HG02943 (cell line): ENCODE results near the gene CAMTA1.

ENCODE experiments used
- ATAC-seq: cut with Tn5 transposase; IDR thresholded peaks from one replicate; pipeline ENCODE4 v1.9.1; 2021; ENCODE audit warnings: mild to moderate bottlenecking, low read depth, moderate library complexity; ENCODE audit not compliant: unreplicated experiment

The CAMTA1 gene

DNA sequence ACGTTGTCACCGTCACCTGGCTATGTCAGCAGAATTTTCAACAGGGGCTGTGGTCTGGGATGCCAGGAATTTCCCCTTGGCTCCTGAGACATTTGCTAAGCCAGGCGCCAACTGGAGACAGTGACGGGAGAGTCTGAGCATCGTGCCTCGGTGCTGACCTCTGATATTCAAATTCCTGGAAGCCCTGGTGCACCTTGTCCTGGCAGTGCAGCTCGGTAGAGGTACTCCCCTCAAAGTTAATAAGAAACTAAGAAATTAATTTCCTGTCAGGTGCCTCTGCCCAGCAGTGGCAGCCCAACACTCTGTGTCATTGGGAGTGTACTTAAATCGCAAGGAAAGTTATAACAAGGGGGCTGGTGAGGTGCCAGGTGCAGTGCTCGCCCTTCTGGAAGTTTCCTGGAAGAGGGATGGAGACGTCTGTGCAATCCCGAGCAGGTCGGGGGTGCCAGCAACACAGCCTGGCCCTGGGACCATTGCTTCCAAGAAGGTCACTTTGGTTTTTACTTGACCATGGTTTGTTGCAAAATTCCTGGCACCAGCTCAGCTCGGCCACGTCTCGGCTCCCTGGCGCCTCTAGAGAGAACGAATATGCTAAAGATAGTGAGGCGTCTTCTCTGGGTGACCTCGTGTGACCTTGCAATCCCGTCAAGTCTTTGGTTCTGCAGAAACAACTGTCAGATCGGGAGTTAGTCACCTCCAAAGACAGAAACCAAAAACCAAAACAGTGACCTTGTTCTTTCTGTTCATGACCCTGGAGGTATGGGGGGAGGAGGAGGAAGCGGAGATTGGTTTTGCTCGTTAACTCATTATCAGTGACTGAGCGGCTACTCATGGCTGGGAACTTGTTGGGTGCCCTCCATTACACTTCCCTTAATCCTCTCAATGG lies 836.3 kb downstream of the CAMTA1 start:
- ATAC-seq, result no peak

DNA sequence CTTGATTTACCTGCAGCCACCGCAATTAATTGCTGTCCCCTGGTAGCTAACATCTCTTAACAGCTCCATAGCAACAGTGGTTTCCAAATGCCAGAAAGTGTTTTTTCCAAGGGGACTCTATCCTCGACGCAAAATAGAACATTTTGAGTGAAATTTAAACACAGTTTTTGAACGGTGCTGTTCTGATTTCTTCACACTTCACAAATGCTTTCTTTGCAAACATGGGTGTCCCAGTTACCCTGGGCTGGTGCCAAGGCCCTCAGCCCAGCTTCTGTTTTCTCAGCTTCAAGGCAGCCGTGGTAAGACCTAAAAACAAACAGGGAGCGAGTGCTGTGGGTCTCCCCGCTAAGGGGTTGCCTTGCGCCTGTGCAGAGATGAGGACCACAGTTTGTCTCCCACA lies 838.6 kb downstream of the CAMTA1 start:
- ATAC-seq, result no peak

DNA sequence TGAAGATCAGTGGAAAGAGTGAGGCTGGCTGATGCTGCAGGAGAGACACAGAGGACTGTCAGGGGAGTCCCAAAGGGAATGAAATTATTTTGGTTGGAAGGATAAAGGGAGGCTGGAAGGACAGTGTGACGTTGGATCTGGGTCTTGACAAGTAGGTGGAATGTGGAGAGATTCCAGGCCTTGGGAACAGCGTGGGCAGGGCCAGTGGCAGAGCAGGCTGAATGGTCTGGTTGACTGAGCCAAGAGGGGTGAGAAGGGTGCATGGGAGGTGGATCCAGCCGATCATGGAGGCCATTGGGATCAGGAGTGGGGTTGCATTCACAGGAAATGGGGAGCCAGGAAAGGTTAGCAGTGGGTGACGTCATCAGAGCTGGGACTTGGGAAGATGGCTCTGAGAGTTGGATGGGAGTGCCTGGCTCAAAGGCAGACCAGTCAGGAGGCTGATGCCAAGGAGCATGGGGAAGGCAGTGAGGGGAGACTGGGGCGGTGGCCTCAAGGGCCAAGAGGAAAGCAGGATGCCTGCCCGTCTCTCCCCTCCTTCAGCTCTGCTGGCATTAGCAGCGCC lies 839.6 kb downstream of the CAMTA1 start:
- no peak for ATAC-seq

DNA sequence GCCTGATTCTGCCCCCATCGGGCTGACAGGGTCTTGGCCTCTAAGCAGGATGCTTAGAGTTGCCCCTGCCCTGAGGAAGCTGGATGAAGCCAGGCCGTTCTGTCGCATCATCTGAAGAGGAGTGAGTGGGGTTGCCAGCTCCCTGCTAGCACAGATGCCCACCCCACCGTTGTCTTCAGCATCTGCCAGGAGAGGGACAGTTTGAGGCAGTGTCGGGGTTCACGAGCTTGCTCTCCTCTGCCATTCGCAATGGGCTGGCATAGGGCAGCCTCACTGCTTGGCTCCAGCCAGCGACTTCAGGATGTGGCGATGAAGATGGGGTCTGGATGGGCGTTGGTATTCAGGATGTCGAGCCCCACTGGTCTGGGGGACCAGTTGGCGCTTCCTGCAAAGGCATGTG lies 840.1 kb downstream of the CAMTA1 start:
- ATAC-seq, result no peak

DNA sequence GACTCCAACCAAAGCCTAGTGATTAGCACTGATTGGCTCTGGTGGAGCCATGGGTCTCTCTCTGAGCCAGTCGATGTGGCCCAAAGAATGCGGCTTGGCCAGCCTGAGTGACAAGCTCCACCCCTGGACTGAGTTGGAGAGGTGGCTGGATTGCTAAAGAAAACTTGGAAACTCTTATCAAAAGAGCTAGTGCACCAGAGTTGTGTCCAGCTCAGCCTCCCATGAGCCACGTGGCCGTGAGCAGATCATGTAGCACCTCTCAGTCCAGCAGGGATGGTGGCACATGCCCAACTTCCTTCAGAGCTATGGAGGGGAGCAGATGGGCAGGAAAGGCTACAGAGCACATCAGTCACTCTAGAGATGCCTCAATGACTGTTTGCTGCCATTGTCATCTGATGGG lies 843.0 kb downstream of the CAMTA1 start:
- no peak for ATAC-seq

DNA sequence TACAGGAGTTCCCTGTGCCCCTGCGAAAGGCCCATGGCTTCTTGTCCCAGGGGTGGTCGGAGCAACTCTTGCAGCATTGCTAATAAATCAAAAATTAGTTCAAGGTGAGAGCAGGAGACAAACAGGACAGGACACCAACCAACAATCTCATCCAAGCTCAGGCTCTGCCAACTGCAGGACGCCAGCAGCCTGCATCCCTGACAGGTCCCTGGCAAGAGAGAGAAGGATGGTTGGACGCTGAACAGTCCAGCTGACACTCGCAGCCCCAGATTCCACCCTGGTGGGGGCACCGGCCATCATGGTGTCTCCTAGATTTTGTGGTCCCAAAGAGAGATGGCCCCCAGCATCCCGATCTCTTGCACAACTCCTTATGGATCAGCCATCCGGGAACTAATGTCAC lies 843.8 kb downstream of the CAMTA1 start:
- no peak for ATAC-seq

DNA sequence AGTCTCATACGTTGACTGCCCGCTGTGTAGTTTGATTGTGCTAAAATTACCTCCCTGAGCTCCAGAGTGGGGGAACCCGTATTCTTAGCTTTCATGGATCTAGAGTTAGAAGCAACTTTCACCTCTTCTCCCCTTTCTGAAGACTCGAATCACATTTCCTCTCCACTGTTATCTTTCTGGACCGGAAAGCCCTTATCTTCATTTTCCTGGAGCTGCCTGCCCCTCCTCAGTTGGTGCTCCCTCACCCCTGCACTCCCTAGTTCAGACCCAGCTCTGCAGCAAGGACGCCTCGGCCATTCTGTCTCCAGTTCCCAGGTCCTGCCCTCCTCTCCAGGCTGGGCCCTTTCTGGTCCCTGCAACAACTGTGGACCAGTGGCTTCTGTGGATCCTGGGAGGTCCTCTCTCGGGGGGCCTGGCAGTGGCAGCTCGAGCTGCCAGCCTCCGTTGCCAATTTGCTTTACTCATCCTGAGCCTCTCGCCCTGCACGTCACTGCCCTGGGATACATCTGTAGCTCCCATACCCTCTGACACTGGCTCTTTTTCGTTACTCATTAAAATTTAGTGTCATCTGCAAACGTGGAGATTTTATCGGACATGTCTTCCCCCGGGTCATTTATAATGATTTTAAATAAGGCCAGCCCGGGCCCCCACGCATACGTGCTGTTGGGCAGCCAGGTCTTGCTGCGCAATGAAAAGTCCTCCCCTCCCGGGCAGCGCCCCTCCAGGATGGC lies 844.4 kb downstream of the CAMTA1 start:
- ATAC-seq, result no peak

DNA sequence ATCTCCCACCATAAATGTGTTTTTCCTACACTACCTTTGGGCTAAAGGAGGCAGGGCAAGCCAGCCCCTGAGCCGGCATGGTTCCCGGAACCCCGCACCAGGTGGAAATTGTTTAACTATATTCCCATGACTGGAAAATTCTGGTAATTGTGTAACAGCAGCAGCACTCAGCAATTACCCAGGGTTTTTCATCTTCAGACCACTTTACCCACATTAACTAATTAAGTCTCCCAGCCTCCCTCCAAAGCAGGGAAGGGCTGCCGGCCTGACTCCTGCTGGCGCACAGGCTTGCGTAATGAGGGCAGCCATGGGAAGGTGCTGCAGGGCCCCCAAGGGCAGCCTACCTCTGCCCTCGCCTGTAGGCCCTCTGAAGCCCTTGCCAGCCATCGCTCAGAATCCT lies 845.1 kb downstream of the CAMTA1 start:
- no peak for ATAC-seq

DNA sequence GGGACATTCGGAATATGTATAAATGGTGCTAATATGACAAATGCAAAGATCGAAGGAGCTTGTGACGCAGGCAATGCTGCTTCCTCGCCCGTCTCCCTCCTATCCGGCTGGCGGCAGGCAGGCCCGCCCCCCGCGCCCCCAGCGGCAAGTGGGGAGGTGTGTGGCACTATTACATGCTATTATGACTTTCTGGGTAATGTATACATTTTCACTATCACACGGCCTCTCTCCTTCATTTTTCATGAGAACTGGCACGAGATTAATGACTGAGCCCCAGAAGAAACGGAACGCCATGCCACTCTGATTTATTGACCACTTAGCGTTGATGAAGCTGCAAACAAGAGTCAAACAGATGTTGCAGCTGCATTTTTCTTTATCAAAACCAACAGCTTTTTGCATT lies 846.9 kb downstream of the CAMTA1 start:
- no peak for ATAC-seq

DNA sequence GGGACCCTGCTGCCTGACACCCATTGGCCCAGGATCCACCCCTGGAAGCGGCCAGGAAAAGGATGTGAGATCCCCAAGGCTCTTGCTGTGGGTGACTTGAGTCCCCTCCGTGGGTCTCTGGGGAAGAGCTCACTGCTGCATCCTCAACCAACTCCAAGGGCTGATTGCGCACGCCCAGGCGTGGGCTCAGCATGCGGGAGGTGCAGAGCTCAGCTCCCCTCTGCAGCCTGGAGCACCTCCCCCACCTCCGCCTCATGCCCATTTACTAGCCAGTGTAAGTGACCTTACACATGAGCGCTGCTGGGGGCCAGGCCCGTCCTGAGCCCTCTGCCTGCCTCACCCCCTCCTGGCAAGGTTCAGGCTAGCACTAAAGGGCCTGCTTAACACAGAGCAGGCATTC lies 847.4 kb downstream of the CAMTA1 start:
- no peak for ATAC-seq

DNA sequence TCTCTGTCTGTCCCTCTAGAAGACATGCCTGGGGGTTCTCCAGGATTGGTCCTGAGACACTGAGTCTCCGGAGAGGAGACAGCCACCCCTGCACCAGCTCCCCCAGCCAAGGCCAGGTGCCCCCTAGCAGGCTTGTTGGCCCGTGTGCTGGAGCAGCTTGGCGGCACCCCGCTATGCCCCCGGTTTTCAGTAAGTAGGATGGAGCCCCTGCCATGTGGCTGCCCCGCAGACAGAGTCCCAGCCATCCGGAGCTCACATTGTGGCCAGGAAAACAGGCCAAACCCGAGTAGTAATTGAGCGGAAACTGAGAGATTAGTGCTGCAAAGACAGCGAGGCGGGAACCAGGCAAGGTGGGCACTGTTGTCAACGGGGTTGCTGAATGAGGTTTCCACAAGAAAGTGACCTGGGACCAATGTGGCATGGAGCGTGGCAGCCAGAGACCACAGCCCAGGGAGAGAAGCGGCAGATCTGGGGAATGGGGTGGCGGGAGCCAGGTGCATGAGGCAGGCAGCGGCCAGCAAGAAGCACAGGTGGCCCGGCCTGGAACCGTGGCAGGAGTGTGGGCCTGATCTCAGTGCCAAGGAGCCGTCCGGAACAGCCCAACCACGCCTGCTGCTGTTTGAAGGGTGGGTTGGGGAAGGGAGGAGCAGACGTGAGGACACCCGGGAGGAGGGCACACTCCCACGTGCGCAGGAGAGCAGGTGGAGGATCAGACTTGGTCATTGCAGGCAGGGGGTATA lies 848.4 kb downstream of the CAMTA1 start:
- ATAC-seq, result no peak

DNA sequence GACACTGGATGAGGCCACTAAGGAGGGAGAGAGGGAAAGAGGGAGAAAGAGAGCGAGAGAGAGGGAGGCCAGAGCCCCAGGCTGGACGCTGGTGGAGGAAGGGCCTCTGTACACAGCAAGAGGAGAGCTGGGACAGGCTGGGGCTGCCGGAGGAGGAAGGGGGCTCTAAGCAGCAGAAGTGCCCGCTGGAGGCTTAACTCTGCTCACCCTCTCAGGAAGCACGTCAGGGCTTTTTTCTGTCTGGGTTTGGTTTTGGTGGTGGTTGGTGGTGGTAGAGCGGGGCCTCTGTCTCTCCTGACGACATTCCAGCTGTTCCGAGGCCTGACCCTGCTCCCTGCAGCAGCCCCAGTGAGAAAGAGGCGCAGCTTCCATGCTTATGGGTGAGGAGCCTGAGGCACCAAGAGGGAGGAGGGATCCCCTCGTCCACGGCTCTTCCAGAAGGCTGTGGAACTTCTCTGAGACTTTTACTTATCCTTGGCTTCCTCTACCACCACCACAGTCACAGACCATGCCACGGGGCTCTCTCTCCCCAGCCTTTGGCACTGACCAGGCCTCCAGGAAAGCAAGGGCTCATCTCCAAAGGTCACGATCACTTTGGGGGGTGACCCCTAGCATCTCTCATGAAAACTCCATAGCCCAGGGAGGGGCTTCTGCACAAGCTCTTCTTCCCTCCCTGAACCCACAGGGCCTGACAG lies 849.4 kb downstream of the CAMTA1 start:
- no peak for ATAC-seq

DNA sequence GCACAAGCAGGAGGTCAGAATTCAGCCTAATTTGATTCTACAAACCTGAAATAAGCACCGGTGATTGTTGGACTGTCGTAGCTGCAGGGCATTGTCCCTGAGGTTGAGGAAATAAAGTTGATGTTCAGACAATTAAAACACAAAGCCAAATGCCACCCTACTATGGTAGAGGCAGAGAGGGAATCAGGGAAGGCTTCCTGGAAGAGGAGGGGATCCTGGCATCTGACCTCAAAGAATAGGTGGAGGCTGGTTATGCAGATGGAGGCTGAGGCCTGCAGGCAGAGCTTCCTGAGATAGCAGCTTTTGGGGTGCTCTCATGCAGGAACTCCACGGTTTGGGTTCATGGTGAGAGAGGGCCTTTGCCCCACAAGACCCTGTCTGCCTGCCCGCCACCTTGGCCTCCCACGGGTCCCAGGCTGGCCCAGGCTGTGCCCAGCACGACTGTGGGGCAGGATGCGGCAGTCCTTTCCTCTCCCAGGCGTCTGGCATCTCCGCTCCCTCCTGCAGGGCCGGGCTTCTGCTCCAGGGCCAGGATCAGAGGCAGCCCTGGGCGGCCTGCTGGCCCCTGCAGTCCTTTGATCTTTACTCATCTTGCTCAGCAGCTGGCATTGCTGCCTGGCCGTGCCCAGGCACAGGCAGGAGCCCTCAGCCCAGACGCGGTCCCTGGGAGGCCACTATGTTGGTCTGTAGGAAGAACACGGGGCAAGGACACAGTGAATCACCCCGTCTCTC lies 851.7 kb downstream of the CAMTA1 start:
- no peak for ATAC-seq

DNA sequence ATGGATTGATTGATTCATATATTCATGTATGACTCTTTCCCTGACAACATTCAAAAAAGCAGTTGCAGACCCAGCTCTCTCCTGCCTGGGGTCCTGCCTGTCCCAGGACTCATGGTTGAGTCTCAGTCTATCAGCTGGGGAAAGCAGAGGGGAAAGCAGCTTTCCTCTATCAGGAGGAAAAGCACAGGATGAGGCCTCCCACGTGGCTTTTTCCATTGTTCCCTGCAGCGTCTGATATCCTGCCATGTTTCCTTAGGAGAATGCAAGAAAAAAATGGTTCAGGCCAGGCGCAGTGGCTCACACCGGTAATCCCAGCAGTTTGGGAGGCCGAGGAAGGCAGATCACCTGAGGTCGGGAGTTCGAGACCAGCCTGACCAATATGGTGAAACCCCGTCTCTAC lies 852.8 kb downstream of the CAMTA1 start:
- ATAC-seq, result no peak

DNA sequence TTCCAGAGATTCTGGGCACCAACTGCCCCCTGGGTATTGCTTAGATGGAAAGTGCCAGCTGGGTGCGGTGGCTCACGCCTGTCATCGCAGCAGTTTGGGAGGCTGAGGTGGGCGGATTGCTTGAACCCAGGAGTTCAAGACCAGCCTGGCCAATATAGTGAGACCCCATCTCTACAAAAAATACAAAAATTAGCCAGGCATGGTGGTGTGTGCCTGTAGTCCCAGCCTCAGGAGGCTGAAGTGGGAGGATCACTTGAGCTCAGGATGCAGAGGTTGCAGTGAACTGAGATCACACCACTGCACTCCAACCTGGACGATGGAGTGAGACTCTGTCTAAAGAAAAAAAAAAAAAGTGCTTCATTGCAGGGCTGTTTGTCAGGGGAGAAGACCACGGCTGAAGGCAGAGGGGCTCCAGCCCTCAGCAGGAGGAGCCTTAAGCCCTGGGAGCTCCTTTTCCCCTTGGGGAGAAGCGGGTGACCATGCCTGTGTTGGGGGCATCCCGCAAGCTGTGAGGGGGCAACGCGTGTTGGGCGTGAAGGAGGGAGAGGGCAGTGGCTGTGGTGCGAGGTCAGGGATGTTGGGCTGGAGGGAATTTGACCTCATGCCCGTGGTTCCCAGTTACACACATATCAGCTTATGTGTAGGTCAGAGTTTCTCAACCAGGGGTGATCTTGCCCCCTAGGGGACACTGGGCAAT lies 854.3 kb downstream of the CAMTA1 start:
- no peak for ATAC-seq

DNA sequence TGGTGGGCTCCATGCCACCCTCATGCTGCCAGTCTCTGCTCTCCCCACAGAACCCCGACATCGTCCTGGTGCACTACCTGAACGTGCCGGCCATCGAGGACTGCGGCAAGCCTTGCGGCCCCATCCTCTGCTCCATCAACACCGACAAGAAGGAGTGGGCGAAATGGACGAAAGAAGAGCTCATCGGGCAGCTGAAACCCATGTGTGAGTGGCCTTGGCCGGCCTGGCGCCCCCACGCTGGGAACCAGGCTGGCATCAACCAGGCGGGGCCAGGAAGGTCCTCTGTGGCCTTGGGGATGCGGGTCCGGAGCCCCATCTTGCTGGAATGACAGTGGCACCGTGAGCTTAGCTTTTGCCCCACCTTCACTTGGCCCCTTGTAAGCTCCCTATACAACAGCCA lies 855.1 kb downstream of the CAMTA1 start:
- ATAC-seq, result no peak

DNA sequence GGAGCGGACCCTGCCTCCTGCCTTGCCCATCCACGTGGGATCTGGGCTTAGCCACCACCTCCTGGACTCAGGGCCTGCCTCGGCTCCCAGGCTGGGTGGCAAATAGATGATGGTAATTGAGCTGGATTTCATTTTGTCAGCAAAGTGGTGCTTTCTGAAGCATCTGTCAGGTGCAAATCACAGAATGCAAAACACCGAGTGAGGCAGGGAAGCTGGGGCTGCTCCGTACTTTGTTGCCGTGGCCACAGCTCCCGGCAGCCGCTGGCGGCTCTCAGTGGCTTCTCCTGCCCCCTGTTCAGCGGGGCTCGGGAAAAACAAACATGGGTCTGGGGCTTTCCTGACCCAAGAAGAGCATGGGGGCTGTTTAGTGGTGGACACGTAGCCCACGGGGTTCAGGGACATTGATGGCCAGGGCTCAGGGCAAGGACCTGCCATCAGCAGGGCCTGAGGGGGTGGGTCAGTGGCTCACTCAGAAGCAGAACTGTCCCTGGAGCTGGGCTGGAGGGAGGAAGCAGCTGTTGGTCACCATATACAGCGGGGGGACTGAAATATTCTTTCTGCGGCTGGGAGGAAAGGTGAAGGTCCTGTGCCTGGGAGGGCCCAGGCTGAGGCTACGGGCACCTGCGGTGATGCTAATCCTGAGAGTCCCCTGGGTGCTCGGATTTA lies 855.8 kb downstream of the CAMTA1 start:
- no peak for ATAC-seq

DNA sequence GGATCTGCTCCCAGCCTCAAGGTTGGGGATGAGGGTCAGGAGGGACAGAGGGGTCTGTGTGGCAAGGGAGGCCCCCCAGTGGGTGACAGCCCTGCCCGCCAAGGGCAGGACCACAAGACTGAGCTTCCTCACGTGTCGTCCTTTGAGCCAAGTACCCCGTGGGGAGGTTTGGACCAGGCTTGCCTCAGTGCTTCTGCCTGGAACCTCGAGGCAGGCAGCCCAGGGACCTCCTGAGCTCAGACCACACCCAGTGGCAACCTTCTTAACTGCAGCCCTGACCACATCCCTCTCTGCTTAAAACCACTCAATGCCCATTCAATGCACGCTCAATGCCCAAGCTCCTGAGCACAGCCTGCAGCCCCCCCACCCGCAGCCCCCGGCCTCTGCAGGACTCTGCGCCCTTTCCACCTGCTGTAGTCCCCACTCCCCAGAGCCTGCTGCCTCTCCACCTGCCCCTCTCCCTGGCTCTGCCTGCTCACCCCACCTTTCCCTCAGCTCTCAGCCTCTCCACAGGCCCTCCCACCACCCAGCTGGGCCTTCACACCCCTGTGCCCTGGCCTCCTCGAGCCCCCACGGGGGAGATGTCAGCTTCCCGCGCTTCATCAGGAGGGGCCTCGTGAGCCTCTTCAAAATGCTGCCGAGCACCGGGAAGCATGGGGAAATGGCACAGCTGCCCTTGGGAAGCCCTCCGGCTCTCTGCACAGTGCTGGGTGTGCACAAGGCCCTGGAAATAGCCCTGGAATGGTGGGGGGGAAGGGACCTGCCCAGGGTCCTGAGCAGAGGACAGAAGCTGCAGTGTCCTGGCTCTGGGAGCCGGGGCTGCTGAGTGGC lies 856.5 kb downstream of the CAMTA1 start:
- no peak for ATAC-seq
